SK-MEL-5 (cell line): ENCODE measurements around the gene HPDL. TPM values are rescaled to one million over a fixed set of nuclear protein-coding genes. Genes with fewer than 3 reads are reported as not detected.
"Not testable (repeated sequence)": the region's sequence is repeated elsewhere in the genome, so short reads cannot be mapped to it uniquely, and the experiment has no call there.

Experiments
- DNase-seq: peaks from one replicate; pipeline ENCODE4 v3.0.0-alpha.2; 2016; ENCODE audit warnings: low read depth, low spot score
- in situ Hi-C: cut with HindIII; loops from 2 replicates; pipeline ENCODE4 v1.10.0; 2016; ENCODE audit warnings: low sequenced_read_pairs, high pct_unique_total_duplicates, low pct_unique_long_range_greater_than_20kb
- total RNA-seq: library from RNA; depleted of rRNA; stranded (reverse); fragments of >200 nt; shearing (Covaris generic); gene quantifications from 2 replicates; pipeline ENCODE4 v1.2.3, GENCODE V29; 2014

The HPDL gene
- total RNA-seq, 1 experiment from 2014 or later = not detected

DNA sequence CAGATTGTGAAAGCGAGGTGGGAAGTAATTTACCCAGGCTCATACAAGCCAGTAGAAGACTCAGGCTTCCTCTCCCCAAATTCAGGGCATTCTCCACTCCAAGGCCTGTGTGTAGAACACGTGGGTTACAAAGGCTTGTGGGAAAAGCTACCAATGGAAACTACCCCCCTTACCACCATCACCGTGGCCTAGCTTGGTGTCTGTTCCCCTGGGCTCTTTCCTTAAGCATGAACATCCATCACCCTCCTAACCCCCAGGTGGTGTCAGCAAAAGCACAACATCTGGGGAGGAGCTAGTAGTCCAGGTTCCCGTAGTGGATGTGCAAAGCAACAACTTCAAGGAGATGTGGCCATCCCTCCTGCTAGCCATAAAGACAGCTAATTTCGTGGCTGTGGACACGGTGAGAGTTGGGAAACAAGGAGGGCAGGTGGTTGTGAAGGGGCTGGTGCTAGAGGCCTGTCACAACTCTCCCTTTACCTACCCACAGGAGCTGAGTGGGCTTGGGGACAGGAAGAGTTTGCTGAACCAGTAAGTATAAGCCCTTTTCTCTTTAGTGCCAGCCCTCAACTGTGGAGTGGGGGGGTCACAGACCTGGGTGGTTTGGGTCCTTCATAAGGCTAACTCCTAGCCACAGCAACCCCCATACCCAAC lies 14.2 kb downstream of the HPDL start:
- in situ Hi-C loops = no loop called here
- DNase-seq = peak; percentile 27

DNA sequence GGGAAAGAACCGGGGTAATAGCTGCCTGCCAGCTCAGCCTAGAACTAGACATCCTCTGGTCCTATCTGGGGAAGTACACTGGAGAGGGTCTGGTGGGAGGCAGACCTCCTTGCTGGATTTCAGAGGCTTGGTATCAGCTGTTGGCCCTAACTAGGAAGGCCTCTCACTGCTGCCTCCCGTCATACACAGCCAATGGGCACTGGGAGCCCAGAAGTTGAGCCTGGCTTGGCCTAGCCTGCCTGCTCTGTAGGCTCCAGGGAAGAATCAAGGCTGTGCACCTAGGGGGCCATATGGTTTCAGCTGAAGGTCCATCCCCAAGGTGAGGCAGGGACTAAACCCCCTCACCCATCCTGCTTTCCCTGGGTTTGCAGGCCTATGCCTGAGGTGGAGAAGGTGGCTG lies 17.8 kb downstream of the HPDL start:
- DNase-seq = no peak
- in situ Hi-C loops = no loop called here

DNA sequence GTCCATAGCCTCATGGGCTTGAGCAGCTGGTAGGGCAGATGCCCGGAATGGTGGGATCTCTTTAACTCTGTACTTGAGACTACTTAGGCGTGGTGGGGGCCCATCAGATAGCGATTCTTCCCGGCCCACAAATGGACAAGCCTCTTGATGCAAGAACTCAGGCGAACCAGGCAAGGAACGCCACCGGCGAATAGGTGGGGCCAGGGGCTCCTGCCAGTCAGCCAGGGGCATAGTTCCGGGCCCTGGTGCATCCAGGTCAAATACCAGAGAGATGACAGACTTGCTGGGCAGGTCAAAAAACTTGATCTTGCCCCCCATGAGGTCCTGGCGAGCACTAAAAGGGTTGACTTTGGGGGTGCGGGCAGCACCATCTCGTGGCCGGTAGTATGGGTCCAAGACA lies 18.3 kb downstream of the HPDL start:
- in situ Hi-C loops = no loop called here
- DNase-seq = no peak

DNA sequence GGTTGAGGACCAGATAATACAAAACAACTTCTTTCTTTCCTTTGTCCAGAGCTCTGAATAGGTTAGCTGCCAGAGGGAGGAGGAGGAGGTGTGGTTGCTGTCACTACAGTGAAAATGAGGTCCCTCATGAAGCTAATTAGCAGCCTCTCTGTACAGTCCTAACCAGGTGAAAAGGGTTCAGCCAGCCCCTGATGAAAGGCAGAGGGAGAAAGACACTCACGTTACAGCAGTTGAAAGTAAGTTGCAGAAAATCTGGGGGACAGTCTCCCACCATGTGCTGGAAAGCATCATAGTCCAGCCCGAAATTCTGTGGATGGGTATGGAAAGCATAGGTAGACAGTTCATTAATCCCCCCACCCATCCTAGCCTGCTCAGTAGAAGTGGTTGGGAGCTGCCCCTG lies 19.8 kb downstream of the HPDL start:
- in situ Hi-C loops = no loop called here
- no peak for DNase-seq

DNA sequence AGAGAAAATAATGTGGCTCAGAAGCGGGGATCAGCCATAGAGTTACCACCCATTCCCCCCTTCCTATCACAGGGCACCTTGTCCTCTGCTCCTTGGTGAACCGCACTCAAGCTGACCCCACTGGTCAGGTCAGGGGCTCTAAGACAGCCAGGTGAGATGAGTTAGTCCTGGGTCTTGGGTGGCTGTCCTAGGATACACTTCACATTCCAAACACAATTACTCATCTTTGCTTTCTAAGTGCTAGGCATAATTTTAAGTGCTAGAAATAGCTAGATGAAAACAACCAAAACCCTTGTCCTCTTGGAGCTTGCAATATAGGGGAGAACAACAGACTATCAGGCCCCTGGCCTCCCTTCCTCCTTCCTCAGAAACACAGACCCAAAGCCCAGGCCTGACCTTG lies 21.3 kb downstream of the HPDL start:
- in situ Hi-C loops = no loop called here
- no peak for DNase-seq

DNA sequence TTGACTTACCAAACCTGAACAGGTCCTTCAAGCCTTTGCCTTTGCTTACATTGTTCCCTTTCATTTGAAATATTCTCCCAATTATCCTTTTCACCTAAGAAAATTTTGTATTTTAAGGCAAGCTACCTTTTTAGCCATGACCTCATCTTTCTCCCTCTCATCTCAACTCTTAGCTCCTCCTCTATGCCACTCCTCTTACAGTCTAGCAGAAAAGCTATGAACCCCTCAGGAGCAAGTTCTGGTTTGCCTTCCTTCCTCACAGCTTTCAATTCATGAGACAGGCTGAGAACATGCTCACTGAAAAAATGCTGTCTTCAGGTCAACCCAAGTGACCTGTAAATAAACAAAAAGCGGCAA lies 21.9 kb downstream of the HPDL start:
- in situ Hi-C loops = no loop called here
- no peak for DNase-seq

DNA sequence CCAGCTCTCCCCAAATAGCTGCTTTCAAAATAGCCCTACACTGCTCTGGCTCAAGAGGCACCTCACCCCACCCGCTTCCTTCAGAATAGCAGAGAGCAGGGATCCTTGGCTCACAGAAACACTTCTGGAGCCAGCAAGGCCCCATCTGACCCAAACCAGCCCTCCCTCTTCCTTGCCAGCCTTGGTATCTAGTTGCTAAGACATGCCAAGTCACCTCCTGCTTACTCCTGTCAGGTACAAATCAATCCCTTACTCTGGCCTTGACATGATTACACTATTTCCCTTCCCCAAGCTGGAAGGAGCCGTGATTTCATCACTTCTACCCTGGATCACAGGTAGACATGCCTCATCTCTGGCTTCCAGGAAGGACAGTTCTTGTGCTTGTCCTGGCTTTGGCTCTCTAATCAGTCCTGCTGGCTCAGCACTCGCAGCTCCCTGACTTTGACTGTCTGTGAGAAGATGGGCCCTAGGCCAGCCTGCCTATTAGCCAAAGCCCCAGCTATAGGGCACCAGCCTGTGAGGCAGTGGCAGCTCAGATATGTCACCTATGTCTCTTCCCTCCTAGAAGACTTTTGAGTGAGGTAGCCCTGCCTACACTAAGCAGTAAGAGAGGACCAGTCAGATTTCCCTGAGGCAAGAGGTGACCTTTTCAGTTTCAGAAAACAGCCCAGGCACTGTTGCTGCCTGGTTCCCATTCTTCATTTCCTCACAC lies 22.4 kb downstream of the HPDL start:
- in situ Hi-C loops = no loop called here
- peak; percentile 60 for DNase-seq

DNA sequence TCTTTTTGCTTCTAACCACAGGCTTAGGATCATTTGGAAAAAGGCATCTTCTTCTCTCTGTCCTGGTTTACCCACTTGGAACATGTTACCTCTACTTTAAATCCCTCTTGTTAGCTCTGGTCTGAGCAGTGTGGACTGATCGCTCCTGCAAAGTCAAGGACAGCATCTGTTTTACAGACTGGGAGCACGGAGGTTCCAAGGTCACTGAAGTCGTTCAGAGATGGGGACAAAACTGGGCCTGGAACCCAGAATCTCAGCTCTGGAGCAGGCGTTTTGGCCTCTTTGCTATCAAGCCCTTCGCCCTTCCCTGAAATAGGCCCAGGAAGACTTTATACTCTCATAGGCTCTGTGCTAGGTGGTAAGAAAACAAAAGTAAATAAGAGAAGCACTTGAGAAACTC lies 24.8 kb downstream of the HPDL start:
- in situ Hi-C loops = no loop called here
- DNase-seq = no peak

DNA sequence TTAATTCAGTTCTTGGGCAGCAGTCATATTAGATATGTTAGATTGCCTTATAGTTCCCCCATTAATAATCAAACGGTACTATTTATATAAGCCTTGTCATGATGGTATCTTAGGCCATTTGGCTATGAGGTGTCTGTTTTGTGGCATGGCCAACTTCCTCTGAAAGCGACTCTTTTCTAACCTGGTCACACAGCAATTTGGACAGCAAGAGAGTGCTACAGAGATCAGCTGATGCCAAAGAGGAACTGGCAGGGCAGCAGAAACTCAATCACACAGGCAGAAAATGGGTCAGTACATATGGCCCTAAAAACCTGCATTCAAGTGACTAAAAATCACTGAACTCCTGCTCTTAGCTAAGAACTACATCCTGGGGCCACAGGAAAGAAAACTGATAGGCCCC lies 27.0 kb downstream of the HPDL start:
- in situ Hi-C loops = no loop called here
- DNase-seq = no peak

DNA sequence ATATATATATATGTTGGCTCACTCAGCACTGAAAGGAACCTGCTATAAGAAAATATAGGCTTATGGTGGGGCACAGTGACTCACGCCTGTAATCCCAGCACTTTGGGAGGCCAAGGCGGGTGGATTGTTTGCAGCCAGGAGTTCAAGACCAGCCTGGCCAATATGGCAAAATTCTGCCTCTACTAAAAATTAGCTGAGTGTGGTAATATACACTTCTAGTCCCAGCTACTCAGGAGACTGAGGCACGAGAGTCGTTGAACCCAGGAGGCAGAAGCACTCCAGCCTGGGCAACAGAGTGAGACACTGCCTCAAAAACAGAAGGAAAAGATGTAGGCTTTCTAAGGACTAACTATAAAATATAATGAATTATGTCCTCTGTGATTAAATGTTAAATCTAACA lies 28.1 kb downstream of the HPDL start:
- in situ Hi-C loops = no loop called here
- no peak for DNase-seq

DNA sequence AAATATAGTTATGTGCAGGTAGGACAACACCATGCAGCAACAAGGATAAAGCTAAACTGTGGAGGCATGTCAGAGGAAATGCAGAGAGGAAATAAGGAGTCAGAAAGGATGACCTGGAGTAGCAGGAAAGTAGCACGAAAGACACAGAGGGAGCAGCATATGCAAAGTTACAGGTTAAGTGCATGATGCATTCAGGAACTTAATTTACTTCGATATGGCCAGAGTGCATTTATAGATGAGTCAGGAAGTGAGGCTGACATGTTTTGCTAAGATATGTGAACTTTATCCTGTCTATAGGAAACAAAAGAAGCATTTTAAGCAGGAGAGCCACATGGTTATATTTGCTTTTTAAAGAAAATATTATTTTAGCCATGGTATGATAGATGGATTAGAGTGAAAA lies 29.0 kb downstream of the HPDL start:
- in situ Hi-C loops = no loop called here
- no peak for DNase-seq

DNA sequence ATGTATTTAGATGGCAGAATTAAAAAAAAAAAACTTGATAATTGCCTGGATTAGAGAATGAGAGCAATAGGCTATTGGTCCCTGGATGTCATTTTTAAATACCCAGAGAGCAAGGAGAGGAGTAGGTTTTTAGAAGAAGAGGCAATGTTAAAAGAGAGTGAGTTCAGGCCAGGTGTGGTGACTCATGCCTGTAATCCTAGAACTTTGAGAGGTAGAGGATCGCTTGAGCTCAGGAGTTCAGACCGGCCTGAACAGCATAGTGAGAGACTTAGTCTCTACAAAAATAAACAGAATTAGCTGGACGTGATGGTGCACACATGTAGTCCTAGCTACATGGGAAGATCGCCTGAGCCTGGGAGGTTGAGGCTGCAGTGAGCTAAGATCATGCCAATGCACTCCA lies 29.5 kb downstream of the HPDL start:
- in situ Hi-C loops = no loop called here
- no peak for DNase-seq

DNA sequence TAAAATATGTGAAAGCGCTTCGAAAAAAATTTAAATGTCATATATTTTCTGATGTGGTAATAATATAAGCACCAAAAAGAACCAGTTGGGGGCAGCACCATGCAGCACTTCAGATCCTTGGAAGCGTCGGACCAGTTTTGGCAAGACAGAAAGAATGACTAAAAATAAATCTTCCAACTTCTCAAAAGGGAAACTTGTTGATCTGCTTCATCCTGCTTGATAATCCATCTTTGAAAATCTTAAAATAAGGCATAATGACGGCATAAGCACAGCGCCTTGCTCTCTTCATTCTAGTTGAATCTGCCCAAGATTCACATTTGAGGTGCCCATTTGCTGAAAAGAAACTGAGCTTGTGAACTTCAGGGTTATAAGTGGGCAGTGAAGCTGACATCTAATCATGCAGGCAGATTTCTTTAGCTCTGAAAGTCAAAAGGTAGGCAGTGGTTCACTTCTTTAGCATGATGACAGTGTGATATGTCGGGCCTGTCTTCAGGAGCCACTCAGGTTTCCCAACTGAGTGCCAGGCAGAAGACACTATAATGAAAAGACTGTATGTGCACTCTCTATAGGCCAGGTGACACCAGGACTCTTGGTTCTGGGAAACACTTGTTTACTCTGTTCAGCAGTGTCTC lies 33.3 kb downstream of the HPDL start:
- in situ Hi-C loops = no loop called here

DNA sequence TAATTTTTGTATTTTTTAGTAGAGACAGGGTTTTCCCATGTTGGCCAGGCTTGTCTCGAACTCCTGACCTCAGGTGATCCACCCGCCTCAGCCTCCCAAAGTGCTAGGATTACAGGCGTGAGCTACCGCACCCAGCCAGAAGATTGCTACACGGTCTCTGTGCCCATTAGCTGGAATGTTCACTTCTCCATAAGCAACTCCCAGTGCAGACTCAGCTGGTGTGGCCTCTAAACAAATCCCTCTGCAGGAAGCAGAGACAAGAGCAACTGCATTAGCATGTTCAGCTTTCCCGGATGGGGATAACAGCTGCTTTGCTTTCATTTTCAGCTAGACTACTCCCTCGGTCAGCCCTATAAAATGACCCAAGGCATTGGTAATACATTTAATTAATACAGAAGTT lies 34.3 kb downstream of the HPDL start:
- in situ Hi-C loops = not testable (repeated sequence)
- peak; percentile 65 for DNase-seq

More for the DNA sequence above, 33.3 kb downstream of the HPDL start:
- peak; percentile 60 for DNase-seq

DNA sequence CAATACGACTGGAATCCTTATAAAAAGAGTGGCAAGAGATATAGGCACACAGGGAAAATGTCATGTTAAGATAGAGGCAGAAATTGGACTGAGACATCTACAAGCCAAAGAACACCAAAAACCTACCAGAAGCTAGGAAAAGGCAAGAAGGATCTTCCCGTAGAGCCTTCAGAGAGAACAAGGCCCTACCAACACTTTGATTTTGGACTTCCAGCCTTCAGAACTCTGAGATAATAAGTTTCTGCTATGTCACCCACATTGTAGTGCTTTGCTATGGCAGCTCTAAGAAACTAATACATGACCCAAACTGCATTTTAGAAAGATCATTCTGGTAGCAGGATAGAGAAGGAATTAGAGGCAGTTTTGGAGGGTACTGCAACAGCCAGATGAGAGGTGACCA lies 37.6 kb downstream of the HPDL start:
- in situ Hi-C loops = no loop called here

DNA sequence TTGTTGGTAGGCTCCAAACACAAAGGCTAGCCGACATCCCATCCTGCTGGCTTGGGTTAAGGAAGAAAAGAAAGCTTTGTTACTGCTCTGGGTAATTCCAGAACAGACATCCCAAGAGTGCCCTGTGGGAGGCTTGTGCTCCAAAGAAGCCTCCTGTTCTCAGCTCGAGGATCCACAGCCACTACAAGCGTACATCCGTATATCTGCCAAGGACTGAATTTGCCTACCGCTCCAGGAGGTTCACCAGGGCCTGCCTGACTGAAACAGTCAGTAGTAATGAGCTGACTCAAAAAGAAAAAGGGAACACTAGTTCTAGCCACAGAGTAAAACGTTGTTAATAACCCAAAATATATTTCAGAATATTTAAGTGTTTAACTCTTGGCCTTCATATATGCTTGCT lies 38.4 kb downstream of the HPDL start:
- in situ Hi-C loops = no loop called here
- DNase-seq = peak; percentile 95

More for the DNA sequence above, 37.6 kb downstream of the HPDL start:
- DNase-seq = no peak

DNA sequence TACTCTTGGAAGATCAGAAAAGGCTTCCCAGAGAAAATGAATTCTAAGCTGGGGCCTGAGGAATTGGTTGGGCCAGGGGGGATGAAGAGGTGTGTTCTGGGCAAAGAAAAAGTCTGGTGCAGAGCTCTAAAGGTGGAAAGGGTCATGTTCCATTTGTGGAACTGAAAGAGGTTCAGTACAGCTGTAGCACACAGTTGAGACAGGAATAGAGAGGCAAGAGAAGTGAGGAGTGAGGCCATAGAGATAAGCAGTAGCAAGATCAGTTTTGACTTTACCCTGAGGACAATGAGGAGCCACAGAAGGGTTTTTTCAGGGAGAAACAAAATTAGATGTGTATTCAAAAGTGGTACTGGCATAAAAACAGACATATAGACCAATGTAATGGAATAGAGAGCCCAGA lies 43.9 kb downstream of the HPDL start:
- no peak for DNase-seq
- in situ Hi-C loops = no loop called here

DNA sequence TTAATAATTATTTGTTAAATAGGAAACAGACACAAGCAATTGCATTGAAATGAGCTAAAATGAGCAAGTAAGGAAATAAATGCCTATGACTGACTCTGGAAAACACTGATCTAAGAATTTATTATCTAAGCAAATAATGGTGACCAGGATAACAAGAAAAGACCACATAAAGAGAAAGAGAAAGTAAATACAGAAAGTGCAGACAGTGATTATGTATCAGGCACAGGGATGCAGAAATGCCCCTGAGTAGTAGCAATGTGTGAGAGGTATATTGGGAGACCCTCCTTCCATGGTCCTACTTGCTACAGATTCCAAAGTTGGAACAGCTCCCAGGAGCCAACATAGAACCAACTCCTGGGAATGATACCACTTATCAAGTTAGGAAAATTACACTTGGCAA lies 46.9 kb downstream of the HPDL start:
- in situ Hi-C loops = no loop called here
- DNase-seq = no peak
